GM19463 (cell line): Measurements from ENCODE around the gene CT47C1.
"Not testable (repeated sequence)": the region's sequence is repeated elsewhere in the genome, so short reads cannot be mapped to it uniquely, and the experiment has no call there.

Source experiments
- ATAC-seq: cut with Tn5 transposase; IDR thresholded peaks from one replicate; pipeline ENCODE4 v1.9.1; 2021; ENCODE audit warnings: mild to moderate bottlenecking, moderate library complexity; ENCODE audit not compliant: unreplicated experiment

CT47C1 gene

DNA sequence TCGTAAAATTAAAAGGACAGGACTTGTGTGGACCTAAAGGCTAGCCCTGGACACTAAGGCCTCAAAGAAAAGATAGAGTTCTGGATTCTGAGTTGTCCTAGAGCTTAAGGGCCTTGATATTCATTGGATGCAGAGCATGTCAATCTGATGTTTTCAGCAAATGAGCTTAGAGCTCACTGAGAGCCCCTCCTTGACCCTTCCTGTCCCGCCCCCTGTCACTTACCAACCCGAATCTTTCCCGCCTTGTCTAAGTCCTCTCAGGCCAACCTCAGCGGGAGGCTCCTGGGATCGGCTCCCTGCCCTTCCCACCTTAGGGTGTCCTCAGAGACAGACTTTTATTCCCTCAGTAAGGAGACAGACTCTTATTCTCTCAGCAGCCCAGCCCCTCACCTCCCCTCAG lies at the start of gene CT47C1:
Gene CT47C1 (plus strand): TSS at position 250 of the 400 bp plus-strand sequence. CDS start 233 bp downstream, outside the sequence.
- ATAC-seq = no peak

GRCh38 chrX:119025900-119026299 lies 46.9 kb upstream of the CT47C1 start:
- no peak for ATAC-seq

DNA sequence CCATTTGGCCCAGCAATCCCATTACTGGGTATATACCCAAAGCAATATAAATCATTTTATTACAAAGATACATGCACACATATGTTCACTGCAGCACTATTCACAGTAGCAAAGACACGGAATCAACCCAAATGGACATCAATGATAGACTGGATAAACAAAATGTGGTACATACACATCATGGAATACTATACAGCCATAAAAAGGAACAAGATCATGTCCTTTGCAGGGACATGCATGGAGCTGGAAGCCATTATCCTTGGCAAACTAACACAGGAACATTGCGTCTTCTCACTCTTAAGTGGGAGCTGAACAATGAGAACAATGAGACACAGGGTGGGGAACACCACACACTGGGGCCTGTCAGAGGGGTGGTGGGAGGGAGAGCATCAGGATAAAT lies 46.4 kb upstream of the CT47C1 start:
- ATAC-seq = not testable (repeated sequence)

- not testable (repeated sequence) for ATAC-seq
Measured at GRCh38 chrX:119027960-119028732, 44.6 kb upstream of the CT47C1 start.

- ATAC-seq = no peak
Measured at GRCh38 chrX:119028733-119029330, 44.0 kb upstream of the CT47C1 start.

GRCh38 chrX:119029656-119030055 lies 43.1 kb upstream of the CT47C1 start:
- ATAC-seq = not testable (repeated sequence)

DNA sequence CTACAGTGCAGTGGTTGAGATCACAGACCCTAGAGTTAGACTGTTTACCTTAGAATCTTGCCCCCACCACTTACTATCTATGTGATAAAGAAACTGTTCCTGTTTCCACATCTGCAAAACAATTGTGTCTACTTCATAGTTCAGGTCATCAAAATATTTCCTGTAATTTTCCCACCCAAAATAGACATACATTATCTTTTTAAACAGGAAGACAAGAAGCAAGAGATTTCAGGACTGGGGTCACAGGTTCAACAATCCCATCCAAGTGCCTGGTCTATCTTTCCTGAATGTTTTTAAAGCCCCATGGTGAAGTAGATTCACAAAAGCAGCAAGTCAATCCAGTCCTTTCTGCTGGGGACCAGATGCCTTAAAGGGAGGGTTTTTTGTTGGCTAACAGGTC lies 41.8 kb upstream of the CT47C1 start:
- no peak for ATAC-seq

DNA sequence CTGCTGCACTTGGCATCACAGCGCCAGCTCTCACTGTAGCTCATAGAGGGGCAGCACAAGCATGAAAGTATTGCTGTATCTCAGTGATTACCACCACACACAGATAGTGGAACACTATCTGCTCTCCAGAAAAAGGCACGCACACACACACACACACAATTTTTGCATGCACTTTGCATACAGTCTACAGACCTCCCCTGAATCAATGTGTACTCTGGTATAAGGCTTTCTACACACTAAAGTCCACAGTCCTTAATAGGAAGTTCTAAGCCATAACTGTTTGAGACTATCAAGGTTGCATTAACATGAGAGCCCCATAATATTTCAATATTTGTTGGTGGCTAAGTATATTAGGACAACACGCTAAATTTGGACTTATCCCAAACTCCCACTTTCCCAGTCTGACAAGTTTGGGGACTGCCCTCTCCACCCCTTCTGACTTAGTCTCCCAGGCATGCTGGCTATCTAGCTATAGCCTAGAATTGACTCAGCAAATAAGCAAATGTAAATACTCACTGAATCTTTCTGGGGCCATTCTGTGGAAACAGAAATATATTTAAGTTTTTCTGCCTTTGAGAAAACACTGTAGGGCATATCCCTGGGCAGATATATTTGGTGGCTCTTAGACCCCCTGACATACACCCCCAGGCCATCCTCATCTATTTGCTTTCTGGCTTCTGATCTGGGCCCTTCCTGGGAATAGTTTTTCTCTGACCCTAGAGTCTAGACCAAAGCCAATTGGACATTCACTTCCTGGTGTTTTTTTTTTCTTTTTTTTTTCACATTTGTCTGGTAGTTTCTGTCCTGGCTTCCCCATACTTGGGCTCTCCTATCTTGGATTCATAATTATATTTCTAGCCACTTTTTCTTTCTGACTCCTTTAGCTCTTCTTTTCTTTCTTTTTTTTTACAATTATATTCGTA lies 36.4 kb upstream of the CT47C1 start:
- no peak for ATAC-seq

GRCh38 chrX:119040432-119040831 lies 32.4 kb upstream of the CT47C1 start:
- ATAC-seq = no peak

GRCh38 chrX:119041175-119041574 lies 31.6 kb upstream of the CT47C1 start:
- no peak for ATAC-seq

DNA sequence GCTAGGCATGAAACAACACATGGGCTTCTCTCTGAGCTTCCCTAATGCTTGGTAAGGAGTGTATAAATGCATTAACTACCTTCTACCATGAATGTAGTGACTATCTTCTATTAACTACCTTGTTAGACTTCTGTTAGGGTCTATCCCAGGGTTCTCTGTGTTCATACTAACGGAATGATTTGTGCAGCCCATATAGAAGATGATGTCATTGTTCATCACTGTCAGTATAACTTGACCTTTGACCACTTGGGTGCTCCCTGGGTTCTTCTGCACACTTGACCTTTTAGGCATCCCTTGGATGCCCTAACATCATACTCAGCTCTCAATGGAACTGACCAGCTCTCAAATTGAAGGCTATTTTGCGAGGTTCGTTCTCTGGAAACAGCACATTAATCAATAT lies 30.8 kb upstream of the CT47C1 start:
- ATAC-seq = no peak

DNA sequence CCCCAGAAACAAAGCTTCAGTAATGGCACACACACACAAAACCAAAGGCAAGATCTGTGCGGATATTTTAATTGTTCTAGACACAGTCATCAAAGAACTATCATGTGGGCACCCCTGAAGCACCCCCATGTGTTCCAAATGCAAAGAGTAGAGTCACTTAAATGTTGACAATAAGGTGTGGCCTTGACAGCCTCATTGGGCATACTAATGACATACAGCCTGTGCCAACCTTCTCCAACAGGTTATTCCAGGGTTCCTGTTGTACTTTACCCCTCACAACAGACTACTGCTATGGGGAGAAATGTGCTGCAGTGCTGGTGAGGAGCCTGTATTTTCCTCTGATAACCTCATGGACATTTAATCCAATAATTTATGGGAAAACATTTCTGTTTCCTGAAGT lies 29.8 kb upstream of the CT47C1 start:
- ATAC-seq = no peak

DNA sequence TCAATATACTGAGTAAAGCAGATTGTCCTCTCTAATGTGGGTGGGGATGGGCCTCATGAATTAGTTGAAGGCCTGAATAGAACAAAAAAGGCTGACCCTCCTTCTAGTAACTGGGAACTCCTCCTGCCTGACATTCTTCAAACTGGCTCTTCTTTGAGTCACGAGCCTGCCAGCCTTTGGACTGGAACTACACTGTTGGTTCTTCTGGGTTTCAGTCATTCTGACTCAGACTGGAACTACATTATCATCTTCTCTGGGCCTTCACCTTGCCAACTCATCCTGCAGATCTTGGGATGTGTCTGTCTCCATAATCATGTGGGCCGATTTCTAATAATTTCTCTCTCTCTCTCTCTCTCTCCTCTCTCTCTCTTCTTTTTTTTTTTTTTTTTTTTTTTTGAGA lies 26.9 kb upstream of the CT47C1 start:
- ATAC-seq = no peak

DNA sequence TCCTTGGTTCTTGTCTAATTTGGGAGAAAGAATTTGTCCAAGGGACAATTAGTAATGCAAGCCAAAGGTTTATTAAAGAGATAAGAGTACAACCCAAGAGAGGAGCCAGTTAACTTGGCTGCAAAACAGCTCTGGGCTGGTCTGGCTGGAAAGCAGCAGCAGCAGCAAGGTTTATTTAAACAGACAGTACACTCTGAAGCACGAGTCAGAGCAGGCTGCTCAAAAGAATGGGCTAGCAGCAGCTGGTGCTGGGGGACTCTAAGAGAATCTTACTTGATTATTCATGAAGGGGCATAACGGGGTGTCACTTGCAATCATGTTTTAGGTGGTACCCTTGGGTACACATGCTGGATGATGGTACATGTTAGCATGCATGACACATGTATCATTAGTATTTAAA lies 17.1 kb upstream of the CT47C1 start:
- no peak for ATAC-seq

DNA sequence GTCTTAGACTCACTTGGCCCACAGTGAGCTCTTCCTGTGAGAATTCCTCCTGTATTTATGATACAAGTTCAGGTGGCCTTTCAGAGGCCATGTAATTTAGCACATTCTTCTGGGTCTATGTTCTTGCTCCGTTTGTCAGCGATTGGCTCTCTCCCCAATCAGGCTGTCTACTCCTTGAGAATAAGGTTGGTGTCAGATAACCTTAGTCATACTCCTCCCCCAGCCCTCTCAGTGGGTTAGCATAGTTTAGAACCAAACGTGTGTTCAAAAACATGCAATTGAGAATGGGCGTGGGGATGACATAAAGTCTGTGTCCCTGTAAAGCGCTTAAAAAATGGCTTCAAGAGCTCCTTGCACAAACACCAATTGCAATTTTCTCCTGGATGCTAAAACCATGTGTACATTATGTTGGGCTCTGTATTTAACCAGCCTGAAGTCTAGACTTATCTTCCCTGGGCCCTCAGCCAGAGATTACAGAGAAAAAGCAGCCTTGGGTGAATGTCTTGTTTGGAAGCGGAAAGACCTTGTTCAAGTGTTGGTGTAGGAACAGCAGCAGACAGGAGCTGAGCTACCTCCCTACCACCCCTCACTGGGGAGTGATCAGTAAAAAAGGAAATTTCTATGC lies 9.9 kb upstream of the CT47C1 start:
- no peak for ATAC-seq

- ATAC-seq = no peak
Measured at GRCh38 chrX:119063428-119063827, 9.4 kb upstream of the CT47C1 start.

GRCh38 chrX:119067023-119067739 lies 5.6 kb upstream of the CT47C1 start:
- peak; percentile 51 for ATAC-seq

DNA sequence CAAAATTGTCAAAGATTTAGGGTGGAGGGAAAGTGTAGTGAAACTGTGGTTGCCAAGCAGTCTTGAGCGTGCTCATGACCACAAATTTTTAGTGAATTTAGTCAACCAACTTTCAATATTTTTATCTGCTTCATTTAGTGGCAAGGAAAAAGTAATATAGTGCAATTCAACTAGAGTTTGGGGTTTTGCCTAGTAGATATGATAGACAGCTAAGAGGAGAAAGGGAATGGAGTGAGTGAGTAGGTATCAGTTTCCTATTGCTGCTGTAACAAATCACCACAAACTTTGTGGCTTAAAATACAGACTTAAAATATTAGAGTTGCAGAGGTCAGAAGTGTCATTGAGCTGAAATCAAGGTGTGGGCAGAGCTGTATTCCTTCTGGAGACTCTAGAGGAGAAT lies 3.7 kb upstream of the CT47C1 start:
- no peak for ATAC-seq

DNA sequence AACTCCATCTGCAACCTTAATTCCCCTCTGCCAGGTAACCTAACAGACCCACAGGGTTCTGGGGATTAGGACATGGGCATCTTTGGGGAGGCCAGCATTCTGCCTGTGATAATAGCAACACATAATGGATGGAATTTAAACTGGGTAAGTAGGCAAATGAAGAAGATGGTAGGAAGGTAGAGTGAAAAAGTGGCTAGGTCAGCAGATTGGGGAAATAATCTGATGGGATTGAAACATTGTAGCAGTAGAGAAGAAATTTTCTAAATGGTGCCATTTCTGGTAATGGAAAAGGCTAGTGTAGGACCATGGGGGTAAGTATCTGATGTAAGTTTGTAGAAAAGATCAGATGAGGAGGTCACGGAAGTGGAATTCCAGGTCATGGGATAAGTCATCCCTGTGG lies 3.0 kb upstream of the CT47C1 start:
- no peak for ATAC-seq

DNA sequence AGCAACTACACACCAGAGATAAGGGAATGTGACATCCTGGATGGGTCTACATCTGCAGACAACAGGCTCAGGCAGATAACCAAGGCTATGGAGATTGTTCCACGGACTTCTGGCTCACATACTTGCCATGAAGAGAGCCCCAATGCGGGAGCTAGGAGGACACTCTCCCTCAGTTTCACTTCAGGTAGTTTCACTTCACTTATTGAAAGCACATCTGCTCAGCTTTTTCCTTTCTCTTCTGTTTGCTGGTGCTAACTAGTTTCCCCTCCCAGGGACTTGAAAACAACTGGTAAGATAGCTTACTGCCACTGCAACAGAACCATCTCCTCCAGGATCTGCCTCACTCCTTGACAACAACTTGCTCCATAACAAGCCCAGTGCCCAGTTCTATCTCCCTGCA lies 1.4 kb upstream of the CT47C1 start:
- peak; percentile 70 for ATAC-seq
